ENCODE results near the gene RYR1. TPM values are rescaled to one million over a fixed set of nuclear protein-coding genes. Genes with fewer than 3 reads are reported as not detected.
"Not testable (repeated sequence)": the region's sequence is repeated elsewhere in the genome, so short reads cannot be mapped to it uniquely, and the experiment has no call there.

The RYR1 gene
- total and polyA plus RNA-seq, 2 experiments from 2014 or later, result under 0.01 TPM; not detected in 1

DNA sequence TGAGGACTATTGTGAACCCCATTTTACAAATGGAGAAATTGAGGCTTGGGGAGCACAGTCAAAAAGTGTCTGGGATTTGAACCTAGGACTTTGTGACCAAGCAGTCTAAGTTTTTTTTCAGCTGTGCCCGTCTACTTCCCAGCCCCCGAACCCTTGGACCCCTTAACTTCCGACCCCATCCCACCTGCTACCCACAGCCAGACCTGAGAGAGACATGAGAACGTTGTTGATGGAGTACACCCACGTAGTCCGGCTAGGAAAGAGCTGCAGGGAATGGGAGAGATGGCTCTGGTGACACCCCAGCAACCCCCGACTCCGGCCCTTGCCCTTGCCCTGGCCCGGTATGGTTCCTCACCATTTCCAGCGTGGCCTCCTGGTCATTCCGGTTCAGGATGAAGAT, 166.2 kb downstream of the RYR1 start:
- H3K27me3 ChIP-seq (replicated peaks; ENCODE audit: insufficient read depth), result no peaks in the 10 kb centered on the region
- TF ChIP-seq EZH2phosphoT487 (IDR thresholded peaks at IDR 0.05; ENCODE audit: insufficient read depth, low read depth) (no peak), EZH2 (IDR thresholded peaks at IDR 0.05; ENCODE audit: insufficient read depth, poor library complexity, severe bottlenecking) (no peak)
- no peaks in the 10 kb centered on the region for H3K36me3 ChIP-seq (ENCODE audit: low read depth)
- in situ Hi-C loops (cut with MboI), result no loop called here
- no peak overlapping the region for H3K27ac ChIP-seq
- H3K4me1 ChIP-seq (ENCODE audit: insufficient read depth), result no peaks in the 10 kb centered on the region
- H3K4me2 ChIP-seq (ENCODE audit: unreplicated experiment), result no peak overlapping the region
- H3K4me3 ChIP-seq, result no peak overlapping the region
- no peaks in the 10 kb centered on the region for H3K9me2 ChIP-seq (ENCODE audit: insufficient read depth)
- H3K79me2 ChIP-seq (ENCODE audit: insufficient read depth), result no peaks in the 10 kb centered on the region
- peaks cover 8% of the 10 kb centered on the region; the same call in 1 of the 2 replicates for H3F3A ChIP-seq (ENCODE audit: insufficient read depth)
- H4K20me1 ChIP-seq (ENCODE audit: insufficient read depth), result no peaks in the 10 kb centered on the region
- WGBS, 2 experiments (ENCODE audit: low coverage in 1 of 2, low lambda C conversion rate in 2 of 2, missing lambda C conversion rate in 2 of 2), result 76 to 79% methylated on average over 11 of the region's 11 CpGs
- no peak overlapping the region for H3K9ac ChIP-seq
- H3K9me3 ChIP-seq (ENCODE audit: low read depth), result no peaks in the 10 kb centered on the region
- no peak overlapping the region for H2AFZ ChIP-seq
- DNase-seq, result no peak

- H2AFZ ChIP-seq; in situ Hi-C loops (cut with MboI); H3K9me2 ChIP-seq (ENCODE audit: insufficient read depth); H3K4me2 ChIP-seq (ENCODE audit: unreplicated experiment); H3F3A ChIP-seq (ENCODE audit: insufficient read depth); H3K27ac ChIP-seq; H3K9me3 ChIP-seq (ENCODE audit: low read depth); H3K36me3 ChIP-seq (ENCODE audit: low read depth); H3K79me2 ChIP-seq (ENCODE audit: insufficient read depth); H3K9ac ChIP-seq; H3K27me3 ChIP-seq (replicated peaks; ENCODE audit: insufficient read depth); H3K4me3 ChIP-seq; H4K20me1 ChIP-seq (ENCODE audit: insufficient read depth); DNase-seq; H3K4me1 ChIP-seq (ENCODE audit: insufficient read depth): not testable (repeated sequence)
- 91 to 96% methylated on average over 5 of the region's 5 CpGs for WGBS, 2 experiments (ENCODE audit: low coverage in 1 of 2, low lambda C conversion rate in 2 of 2, missing lambda C conversion rate in 2 of 2)
Observed at GRCh38 chr19:38602856-38603255, 169.4 kb downstream of the RYR1 start.

- no peak overlapping the region for H3K9ac ChIP-seq
- TF ChIP-seq EZH2phosphoT487 (IDR thresholded peaks at IDR 0.05; ENCODE audit: insufficient read depth, low read depth) (no peak), EZH2 (IDR thresholded peaks at IDR 0.05; ENCODE audit: insufficient read depth, poor library complexity, severe bottlenecking) (no peak)
- no peaks in the 10 kb centered on the region for H3K27me3 ChIP-seq (replicated peaks; ENCODE audit: insufficient read depth)
Observed at GRCh38 chr19:38606131-38606530, 172.6 kb downstream of the RYR1 start.

GRCh38 chr19:38614289-38614688, 180.8 kb downstream of the RYR1 start:
- 40 to 65% methylated on average over 3 of the region's 3 CpGs for WGBS, 2 experiments (ENCODE audit: low coverage in 1 of 2, low lambda C conversion rate in 2 of 2, missing lambda C conversion rate in 2 of 2)
- in situ Hi-C loops (cut with MboI), result no loop called here
- no peak for DNase-seq

More at GRCh38 chr19:38606131-38606530, 172.6 kb downstream of the RYR1 start:
- Histone ChIP-seq H2AFZ (no peak overlapping the region), H3F3A (ENCODE audit: insufficient read depth) (peaks cover 8% of the 10 kb centered on the region; the same call in 1 of the 2 replicates), H3K4me3 (no peak overlapping the region), H3K4me2 (ENCODE audit: unreplicated experiment) (no peak overlapping the region), H3K36me3 (ENCODE audit: low read depth) (no peaks in the 10 kb centered on the region), H3K9me2 (ENCODE audit: insufficient read depth) (no peaks in the 10 kb centered on the region), H3K79me2 (ENCODE audit: insufficient read depth) (no peaks in the 10 kb centered on the region), H4K20me1 (ENCODE audit: insufficient read depth) (no peaks in the 10 kb centered on the region), H3K9me3 (ENCODE audit: low read depth) (no peaks in the 10 kb centered on the region), H3K27ac (no peak overlapping the region), H3K4me1 (ENCODE audit: insufficient read depth) (no peaks in the 10 kb centered on the region)
- in situ Hi-C loops (cut with MboI), result no loop called here
- no peak for DNase-seq
- 53 to 54% methylated on average over 6 of the region's 6 CpGs for WGBS, 2 experiments (ENCODE audit: low coverage in 1 of 2, low lambda C conversion rate in 2 of 2, missing lambda C conversion rate in 2 of 2)

GRCh38 chr19:38615007-38615581, 181.6 kb downstream of the RYR1 start:
- in situ Hi-C loops (cut with MboI), result no loop called here
- no peaks in the 10 kb centered on the region for H3K36me3 ChIP-seq (ENCODE audit: low read depth)
- 49 to 62% methylated on average over 6 to 7 of the region's 7 CpGs for WGBS, 2 experiments (ENCODE audit: low coverage in 1 of 2, low lambda C conversion rate in 2 of 2, missing lambda C conversion rate in 2 of 2)
- TF ChIP-seq EZH2phosphoT487 (IDR thresholded peaks at IDR 0.05; ENCODE audit: insufficient read depth, low read depth), result no peak
- TF ChIP-seq EZH2 (IDR thresholded peaks at IDR 0.05; ENCODE audit: insufficient read depth, poor library complexity, severe bottlenecking), result no peak
- no peaks in the 10 kb centered on the region for H3K9me3 ChIP-seq (ENCODE audit: low read depth)
- no peak overlapping the region for H3K9ac ChIP-seq
- no peak overlapping the region for H3K4me2 ChIP-seq (ENCODE audit: unreplicated experiment)
- no peaks in the 10 kb centered on the region for H3F3A ChIP-seq (ENCODE audit: insufficient read depth)
- DNase-seq, result no peak
- no peaks in the 10 kb centered on the region for H3K9me2 ChIP-seq (ENCODE audit: insufficient read depth)
- H3K4me1 ChIP-seq (ENCODE audit: insufficient read depth), result 0 out of 2 replicates have a peak, but pooled peaks cover 5% of the 10 kb centered on the region
- no peaks in the 10 kb centered on the region for H4K20me1 ChIP-seq (ENCODE audit: insufficient read depth)
- H2AFZ ChIP-seq, result no peak overlapping the region
- H3K27me3 ChIP-seq (replicated peaks; ENCODE audit: insufficient read depth), result no peaks in the 10 kb centered on the region
- H3K79me2 ChIP-seq (ENCODE audit: insufficient read depth), result peaks cover 11% of the 10 kb centered on the region
- no peak overlapping the region for H3K27ac ChIP-seq
- H3K4me3 ChIP-seq, result no peak overlapping the region

More at GRCh38 chr19:38614289-38614688, 180.8 kb downstream of the RYR1 start:
- Histone ChIP-seq H3K9me2 (ENCODE audit: insufficient read depth) (no peaks in the 10 kb centered on the region), H4K20me1 (ENCODE audit: insufficient read depth) (no peaks in the 10 kb centered on the region), H3K4me2 (ENCODE audit: unreplicated experiment) (no peak overlapping the region), H3K4me1 (ENCODE audit: insufficient read depth) (no peaks in the 10 kb centered on the region), H3F3A (ENCODE audit: insufficient read depth) (no peaks in the 10 kb centered on the region), H3K36me3 (ENCODE audit: low read depth) (no peaks in the 10 kb centered on the region), H3K27ac (no peak overlapping the region), H3K27me3 (replicated peaks; ENCODE audit: insufficient read depth) (no peaks in the 10 kb centered on the region), H3K4me3 (no peak overlapping the region), H3K9ac (no peak overlapping the region), H3K79me2 (ENCODE audit: insufficient read depth) (peaks cover 3% of the 10 kb centered on the region), H2AFZ (no peak overlapping the region), H3K9me3 (ENCODE audit: low read depth) (no peaks in the 10 kb centered on the region)
- no peak for TF ChIP-seq EZH2phosphoT487 (IDR thresholded peaks at IDR 0.05; ENCODE audit: insufficient read depth, low read depth)
- TF ChIP-seq EZH2 (IDR thresholded peaks at IDR 0.05; ENCODE audit: insufficient read depth, poor library complexity, severe bottlenecking), result no peak

Measured in GM23248 (cell line).